Stimulated activated naive CD8-positive, alpha-beta T cell treated with anti-CD3 and anti-CD28 coated beads, Interleukin-15, amount 100 ng/mL, for 72 hours (primary cell): ENCODE measurements around the gene DUS2.
"Not testable (repeated sequence)": the region's sequence is repeated elsewhere in the genome, so short reads cannot be mapped to it uniquely, and the experiment has no call there.

Experiments used
- ATAC-seq: fragments of 150-1000 bp; cut with Tn5 transposase; 2 replicates; pipeline ENCODE4 v1.10.0; 2021; ENCODE audit warnings: mild to moderate bottlenecking, moderate library complexity
- DNase-seq, 2 donors: peaks; one replicate each; pipeline ENCODE4 v3.0.0; 2021 to 2022
- H3K27ac Mint-ChIP-seq, 2 donors: one replicate each; pipeline ENCODE4 v1.8.0; 2022; ENCODE audit warnings: mild to moderate bottlenecking in 2 of 2, mixed read lengths in 2 of 2, moderate library complexity in 2 of 2
- H3K27me3 Mint-ChIP-seq: one replicate; pipeline ENCODE4 v1.8.0; 2022; ENCODE audit warnings: mixed read lengths
- H3K4me1 Mint-ChIP-seq: one replicate; pipeline ENCODE4 v1.8.0; 2022; ENCODE audit warnings: mild to moderate bottlenecking, mixed read lengths
- H3K4me3 Mint-ChIP-seq, 2 donors: one replicate each; pipeline ENCODE4 v1.8.0; 2022; ENCODE audit warnings: mild to moderate bottlenecking in 2 of 2, mixed read lengths in 2 of 2, moderate library complexity in 1 of 2
- H3K9me3 Mint-ChIP-seq, 2 donors: one replicate each; pipeline ENCODE4 v1.8.0; 2022; ENCODE audit warnings: mixed read lengths in 2 of 2

The DUS2 gene

GRCh38 chr16:68086860-68087268, 63.8 kb downstream of the DUS2 start:
- Mint-ChIP-seq H3K27me3 (no peaks in the 10 kb centered on the region), H3K27ac (peak overlapping the region; percentile 3 to 66), H3K4me1 (peaks cover 62% of the 10 kb centered on the region), H3K9me3 (no peaks in the 10 kb centered on the region), H3K4me3 (peak overlapping the region; percentile 82 to 89)
- no peak for ATAC-seq
- DNase-seq = no peak

GRCh38 chr16:68087688-68088087, 64.6 kb downstream of the DUS2 start:
- no peaks in the 10 kb centered on the region for H3K9me3 Mint-ChIP-seq
- H3K27me3 Mint-ChIP-seq = no peaks in the 10 kb centered on the region
- peak overlapping the region; percentile 82 to 89 for H3K4me3 Mint-ChIP-seq
- peaks cover 59% of the 10 kb centered on the region for H3K4me1 Mint-ChIP-seq
- no peak overlapping the region for H3K27ac Mint-ChIP-seq
- DNase-seq (no peak), ATAC-seq (no peak)

GRCh38 chr16:68088130-68088972, 65.3 kb downstream of the DUS2 start:
- H3K9me3 Mint-ChIP-seq = no peaks in the 10 kb centered on the region
- H3K4me1 Mint-ChIP-seq = peaks cover 58% of the 10 kb centered on the region
- H3K27ac Mint-ChIP-seq = peak overlapping the region in 1 of 2 donors; percentile 1
- no peaks in the 10 kb centered on the region for H3K27me3 Mint-ChIP-seq
- no peak for ATAC-seq
- no peak for DNase-seq
- H3K4me3 Mint-ChIP-seq = peak overlapping the region; percentile 82 to 89

- Mint-ChIP-seq H3K4me1 (peaks cover 56% of the 10 kb centered on the region), H3K4me3 (peak overlapping the region; percentile 76 to 81), H3K27me3 (no peaks in the 10 kb centered on the region), H3K9me3 (no peaks in the 10 kb centered on the region), H3K27ac (peak overlapping the region; percentile 1 to 83)
- ATAC-seq (no peak), DNase-seq (no peak)
Measured at GRCh38 chr16:68089067-68089466, 66.0 kb downstream of the DUS2 start.

GRCh38 chr16:68090130-68090529, 67.0 kb downstream of the DUS2 start:
- Mint-ChIP-seq H3K27me3 (no peaks in the 10 kb centered on the region), H3K27ac (peak overlapping the region; percentile 35 to 64), H3K4me3 (peak overlapping the region; percentile 80 to 81), H3K9me3 (no peaks in the 10 kb centered on the region), H3K4me1 (peaks cover 60% of the 10 kb centered on the region)
- DNase-seq = no peak
- no peak for ATAC-seq

GRCh38 chr16:68090533-68090932, 67.4 kb downstream of the DUS2 start:
- no peaks in the 10 kb centered on the region for H3K9me3 Mint-ChIP-seq
- DNase-seq (no peak), ATAC-seq (no peak)
- H3K4me1 Mint-ChIP-seq = peaks cover 64% of the 10 kb centered on the region
- H3K4me3 Mint-ChIP-seq = peak overlapping the region; percentile 80 to 81
- peak overlapping the region in 1 of 2 donors; percentile 91 for H3K27ac Mint-ChIP-seq
- H3K27me3 Mint-ChIP-seq = no peaks in the 10 kb centered on the region

GRCh38 chr16:68091380-68092261, 68.5 kb downstream of the DUS2 start:
- ATAC-seq = no peak
- no peak for DNase-seq
- peak overlapping the region; percentile 27 to 81 for H3K4me3 Mint-ChIP-seq

GRCh38 chr16:68092275-68092674, 69.2 kb downstream of the DUS2 start:
- peak overlapping the region in 1 of 2 donors; percentile 9 for H3K4me3 Mint-ChIP-seq
- not testable (repeated sequence) for H3K9me3 Mint-ChIP-seq, DNase-seq, ATAC-seq, H3K27me3 Mint-ChIP-seq
- H3K4me1 Mint-ChIP-seq = peaks cover 82% of the 10 kb centered on the region
- H3K27ac Mint-ChIP-seq = peak overlapping the region; percentile 62 to 81

More at GRCh38 chr16:68091380-68092261, 68.5 kb downstream of the DUS2 start:
- Mint-ChIP-seq H3K4me1 (peaks cover 75% of the 10 kb centered on the region), H3K9me3 (no peaks in the 10 kb centered on the region), H3K27ac (peak overlapping the region; percentile 62 to 81), H3K27me3 (no peaks in the 10 kb centered on the region)

GRCh38 chr16:68093816-68094613, 70.9 kb downstream of the DUS2 start:
- Mint-ChIP-seq H3K27me3 (no peaks in the 10 kb centered on the region), H3K27ac (peak overlapping the region; percentile 67 to 92), H3K9me3 (no peaks in the 10 kb centered on the region), H3K4me1 (peaks cover 86% of the 10 kb centered on the region), H3K4me3 (peak overlapping the region; percentile 51 to 74)
- ATAC-seq = peak; percentile 92
- no peak for DNase-seq

GRCh38 chr16:68094614-68094934, 71.5 kb downstream of the DUS2 start:
- Mint-ChIP-seq H3K27ac (peak overlapping the region; percentile 68 to 92), H3K27me3 (no peaks in the 10 kb centered on the region), H3K4me1 (peaks cover 83% of the 10 kb centered on the region), H3K4me3 (peak overlapping the region; percentile 51 to 74), H3K9me3 (no peaks in the 10 kb centered on the region)
- ATAC-seq = no peak
- no peak for DNase-seq

- H3K4me3 Mint-ChIP-seq = no peak overlapping the region
- no peaks in the 10 kb centered on the region for H3K27me3 Mint-ChIP-seq
- ATAC-seq = no peak
- H3K9me3 Mint-ChIP-seq = no peaks in the 10 kb centered on the region
- H3K27ac Mint-ChIP-seq = peak overlapping the region in 1 of 2 donors; percentile 2
- H3K4me1 Mint-ChIP-seq = peaks cover 75% of the 10 kb centered on the region
- DNase-seq = no peak
Measured at GRCh38 chr16:68096491-68096890, 73.4 kb downstream of the DUS2 start.

- H3K27me3 Mint-ChIP-seq = no peaks in the 10 kb centered on the region
- ATAC-seq = no peak
- H3K4me1 Mint-ChIP-seq = peaks cover 75% of the 10 kb centered on the region
- peak overlapping the region in 1 of 2 donors; percentile 3 for H3K27ac Mint-ChIP-seq
- DNase-seq = no peak
- H3K9me3 Mint-ChIP-seq = no peaks in the 10 kb centered on the region
- no peak overlapping the region for H3K4me3 Mint-ChIP-seq
Measured at GRCh38 chr16:68097088-68097487, 74.0 kb downstream of the DUS2 start.

- no peak for ATAC-seq
- Mint-ChIP-seq H3K27ac (no peak overlapping the region), H3K27me3 (no peaks in the 10 kb centered on the region), H3K9me3 (no peaks in the 10 kb centered on the region), H3K4me3 (no peak overlapping the region), H3K4me1 (peaks cover 78% of the 10 kb centered on the region)
- DNase-seq = no peak
Measured at GRCh38 chr16:68097895-68098294, 74.8 kb downstream of the DUS2 start.

GRCh38 chr16:68100488-68100887, 77.4 kb downstream of the DUS2 start:
- Mint-ChIP-seq H3K27me3 (no peaks in the 10 kb centered on the region), H3K4me3 (no peak overlapping the region), H3K27ac (no peak overlapping the region), H3K9me3 (peaks cover 0 to 5% of the 10 kb centered on the region in 2 donors), H3K4me1 (peaks cover 76% of the 10 kb centered on the region)
- ATAC-seq (peak; percentile 69), DNase-seq (no peak)

- H3K9me3 Mint-ChIP-seq = peaks cover 15 to 42% of the 10 kb centered on the region in 2 donors
- no peak overlapping the region for H3K27ac Mint-ChIP-seq
- no peak overlapping the region for H3K4me3 Mint-ChIP-seq
- peaks cover 87% of the 10 kb centered on the region for H3K4me1 Mint-ChIP-seq
- ATAC-seq = no peak
- no peaks in the 10 kb centered on the region for H3K27me3 Mint-ChIP-seq
- DNase-seq = no peak
Measured at GRCh38 chr16:68105611-68106010, 82.5 kb downstream of the DUS2 start.
